Tibial nerve (tissue), 4 donors: ENCODE measurements around the gene ECEL1.

Source experiments
- CTCF ChIP-seq, 5 experiments: fragments of 200-600 bp in 3 of 5; fragments of 450-650 bp in 2 of 5; sonication (generic) in 3 of 5; IDR thresholded peaks; one replicate each; pipeline ENCODE4 v1.5.1; 2016 to 2019; ENCODE audit warnings: antibody characterized with exemption in 5 of 5, mild to moderate bottlenecking in 3 of 5, moderate library complexity in 2 of 5
- EP300 ChIP-seq, 2 donors: sonication (generic); formaldehyde crosslinking; IDR thresholded peaks; one replicate each; pipeline ENCODE4 v1.6.1; 2017; ENCODE audit warnings: antibody characterized with exemption in 2 of 2, mild to moderate bottlenecking in 1 of 2
- POLR2A ChIP-seq, 2 donors: fragments of 450-650 bp; IDR thresholded peaks; one replicate each; pipeline ENCODE4 v1.6.1; 2017; ENCODE audit warnings: antibody characterized with exemption in 2 of 2, mild to moderate bottlenecking in 2 of 2, moderate library complexity in 2 of 2

- TF ChIP-seq CTCF (IDR thresholded peaks at IDR 0.05) (no peak), POLR2A (IDR thresholded peaks at IDR 0.05) (no peak), EP300 (IDR thresholded peaks at IDR 0.05) (no peak)
Measured at GRCh38 chr2:232435805-232436204, 51.8 kb downstream of the ECEL1 start.
